Uterus (tissue), 4 donors: ENCODE data around the gene HOMER2. TPM values are rescaled to one million over a fixed set of nuclear protein-coding genes. Genes with fewer than 3 reads are reported as not detected.

Source experiments
- DNase-seq, 2 donors: peaks; one replicate each; pipeline ENCODE4 v3.0.0-alpha.2; 2019 to 2020
- H3K27ac ChIP-seq, 2 donors: fragments of 200-600 bp; sonication (generic); 1 replicate in 1 of 2; 2 replicates in 1 of 2; pipeline ENCODE4 v1.5.1; 2016 to 2018
- H3K27me3 ChIP-seq, 2 donors: fragments of 200-600 bp; sonication (generic); one replicate each; pipeline ENCODE4 v1.5.1; 2018 to 2019; ENCODE audit warnings: control low read depth in 1 of 2
- H3K36me3 ChIP-seq, 2 donors: fragments of 200-600 bp; sonication (generic); one replicate each; pipeline ENCODE4 v1.5.1; 2019; ENCODE audit warnings: control low read depth in 1 of 2
- H3K4me1 ChIP-seq, 2 donors: fragments of 200-600 bp; sonication (generic); one replicate each; pipeline ENCODE4 v1.5.1; 2018 to 2019; ENCODE audit warnings: control low read depth in 1 of 2
- H3K4me3 ChIP-seq, 2 donors: fragments of 200-600 bp; sonication (generic); 1 replicate in 1 of 2; 2 replicates in 1 of 2; pipeline ENCODE4 v1.5.1; 2018 to 2019; ENCODE audit warnings: mild to moderate bottlenecking in 1 of 2
- H3K9me3 ChIP-seq, 2 donors: fragments of 200-600 bp; sonication (generic); one replicate each; pipeline ENCODE4 v1.5.1; 2019; ENCODE audit warnings: control low read depth in 1 of 2
- CTCF ChIP-seq, 4 experiments: fragments of 200-600 bp in 2 of 4; fragments of 450-650 bp in 2 of 4; sonication (generic) in 2 of 4; IDR thresholded peaks; one replicate each; pipeline ENCODE4 v1.5.1; 2016 to 2019; ENCODE audit warnings: antibody characterized with exemption in 4 of 4, mild to moderate bottlenecking in 2 of 4, moderate library complexity in 1 of 4
- POLR2A ChIP-seq, 2 donors: fragments of 450-650 bp; IDR thresholded peaks; one replicate each; pipeline ENCODE4 v1.6.1; 2016; ENCODE audit warnings: antibody characterized with exemption in 2 of 2, mild to moderate bottlenecking in 1 of 2, moderate library complexity in 1 of 2
- intact Hi-C: fragments of 100-400 bp; cut with DNase I; formaldehyde crosslinking; loops from one replicate; pipeline ENCODE4 v1.15.1; 2023; ENCODE audit warnings: low total_unique reads
- total RNA-seq, 4 donors: library from RNA; depleted of rRNA in 3 of 4; stranded (reverse); fragments of >200 nt in 3 of 4; gene quantifications; one replicate each; pipeline versions ENCODE4 v1.1.0 to v1.2.4, GENCODE V29; 2014 to 2023
- donor health status: DM: yes; HTN: yes; CAD: no.

HOMER2 gene
- total RNA-seq, 4 donors from 2014 or later, result 5.1 to 50.0 (median 10.6) TPM

- peak; percentile 27 to 55 for DNase-seq
- intact Hi-C loops, result no loop called here
- no peaks in the 10 kb centered on the region for H3K4me1 ChIP-seq
- no peaks in the 10 kb centered on the region for H3K36me3 ChIP-seq
- no peak overlapping the region for H3K27ac ChIP-seq
- no peaks in the 10 kb centered on the region for H3K9me3 ChIP-seq
- H3K27me3 ChIP-seq, result no peaks in the 10 kb centered on the region
- no peak for TF ChIP-seq POLR2A (IDR thresholded peaks at IDR 0.05)
- TF ChIP-seq CTCF (IDR thresholded peaks at IDR 0.05), result peak; percentile 23 to 48 (median 30)
- no peak overlapping the region for H3K4me3 ChIP-seq
These were observed 102.7 kb downstream of the HOMER2 start for GRCh38 chr15:82849556-82850512.

- TF ChIP-seq POLR2A (IDR thresholded peaks at IDR 0.05), result no peak
- TF ChIP-seq CTCF (IDR thresholded peaks at IDR 0.05), result no peak
- intact Hi-C loops, result no loop called here
- DNase-seq, result no peak
These were observed 104.1 kb downstream of the HOMER2 start for GRCh38 chr15:82848241-82848993.

GRCh38 chr15:82847703-82848102, 104.8 kb downstream of the HOMER2 start:
- no peak for DNase-seq
- Histone ChIP-seq H3K27me3 (no peaks in the 10 kb centered on the region), H3K4me3 (no peak overlapping the region), H3K4me1 (no peaks in the 10 kb centered on the region), H3K9me3 (no peaks in the 10 kb centered on the region), H3K36me3 (no peaks in the 10 kb centered on the region), H3K27ac (no peak overlapping the region)
- intact Hi-C loops, result no loop called here
- no peak for TF ChIP-seq CTCF (IDR thresholded peaks at IDR 0.05)
- TF ChIP-seq POLR2A (IDR thresholded peaks at IDR 0.05), result no peak

More at GRCh38 chr15:82848241-82848993, 104.1 kb downstream of the HOMER2 start:
- Histone ChIP-seq H3K9me3 (no peaks in the 10 kb centered on the region), H3K4me3 (no peak overlapping the region), H3K4me1 (no peaks in the 10 kb centered on the region), H3K27me3 (no peaks in the 10 kb centered on the region), H3K27ac (no peak overlapping the region), H3K36me3 (no peaks in the 10 kb centered on the region)

GRCh38 chr15:82846621-82847020, 105.9 kb downstream of the HOMER2 start:
- no peak overlapping the region for H3K27ac ChIP-seq
- H3K9me3 ChIP-seq, result no peaks in the 10 kb centered on the region
- H3K36me3 ChIP-seq, result no peaks in the 10 kb centered on the region
- DNase-seq, result no peak
- H3K4me3 ChIP-seq, result no peak overlapping the region
- intact Hi-C loops, result no loop called here
- H3K4me1 ChIP-seq, result no peaks in the 10 kb centered on the region
- TF ChIP-seq POLR2A (IDR thresholded peaks at IDR 0.05) (no peak), CTCF (IDR thresholded peaks at IDR 0.05) (no peak)
- H3K27me3 ChIP-seq, result no peaks in the 10 kb centered on the region

GRCh38 chr15:82845686-82846085, 106.8 kb downstream of the HOMER2 start:
- intact Hi-C loops, result no loop called here
- TF ChIP-seq POLR2A (IDR thresholded peaks at IDR 0.05), result no peak
- TF ChIP-seq CTCF (IDR thresholded peaks at IDR 0.05), result no peak
- no peak for DNase-seq

More at GRCh38 chr15:82845686-82846085, 106.8 kb downstream of the HOMER2 start:
- peaks cover 0 to 2% of the 10 kb centered on the region in 2 donors for H3K36me3 ChIP-seq
- no peaks in the 10 kb centered on the region for H3K4me1 ChIP-seq
- no peak overlapping the region for H3K27ac ChIP-seq
- no peaks in the 10 kb centered on the region for H3K9me3 ChIP-seq
- no peak overlapping the region for H3K4me3 ChIP-seq
- H3K27me3 ChIP-seq, result no peaks in the 10 kb centered on the region
